MM.1S (cell line): Measurements from ENCODE around the gene JPH3.

Experiments
- CTCF ChIP-seq: fragments of 300-600 bp; sonication (generic); IDR thresholded peaks from 2 replicates; pipeline ENCODE4 v1.5.1; 2016; ENCODE audit warnings: antibody characterized with exemption, low read length, mixed read lengths
- EZH2 ChIP-seq: fragments of 300-600 bp; sonication (generic); optimal IDR thresholded peaks from 2 replicates; pipeline ENCODE3; 2017; ENCODE audit warnings: low read depth, mild to moderate bottlenecking, antibody characterized with exemption, low read length, mixed read lengths

GRCh38 chr16:87570938-87571867 lies 31.1 kb upstream of the JPH3 start:
- TF ChIP-seq CTCF (no peak), EZH2 (no peak)
